Left renal cortex interstitium (tissue), 4 donors: ENCODE results near the gene INSC. TPM values are rescaled to one million over a fixed set of nuclear protein-coding genes. Genes with fewer than 3 reads are reported as not detected.

Experiments used
- DNase-seq, 4 donors: peaks; one replicate each; pipeline ENCODE4 v3.0.0-alpha.2; 2013; ENCODE audit warnings: low read depth in 4 of 4, low spot score in 2 of 4, missing footprints in 1 of 4
- polyA plus RNA-seq, 4 donors: library from polyadenylated mRNA; unstranded; fragments of 120-200 nt; gene quantifications; one replicate each; pipeline ENCODE4 v1.2.1, GENCODE V29; 2013; ENCODE audit not compliant: insufficient read length in 4 of 4

The INSC gene
- polyA plus RNA-seq, 4 donors: 0.65 to 0.93 (median 0.83) TPM

DNA sequence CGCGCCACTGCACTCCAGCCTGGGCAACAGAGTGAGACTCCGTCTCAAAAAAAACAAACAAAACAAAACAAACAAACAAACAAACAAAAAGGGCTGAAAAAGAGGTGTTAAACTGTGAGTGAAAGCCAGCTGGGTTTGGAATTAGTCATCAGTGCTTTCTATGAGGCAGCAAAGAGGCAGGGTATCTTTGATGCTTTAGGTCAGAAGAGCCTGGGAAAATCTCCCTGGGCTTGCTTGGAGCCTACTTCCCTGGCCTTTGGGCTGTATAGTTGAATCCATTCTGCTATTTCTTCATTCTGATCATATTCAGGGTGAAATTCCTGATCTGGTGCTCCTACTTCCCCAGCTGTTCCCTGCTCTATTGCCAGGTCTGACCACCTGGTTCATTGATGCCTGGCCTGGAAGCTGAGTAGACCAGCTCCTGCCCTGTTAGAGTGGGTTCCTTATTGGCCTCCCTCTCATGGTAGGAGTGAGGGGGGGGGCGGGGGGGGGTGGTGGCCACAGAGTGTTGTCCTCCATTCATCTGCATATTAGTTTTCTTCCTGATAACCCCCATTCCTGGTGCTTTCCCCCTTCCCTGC lies 65.6 kb downstream of the INSC start:
- DNase-seq: no peak

- no peak for DNase-seq
Observed at GRCh38 chr11:15182372-15182771, 67.6 kb downstream of the INSC start.

- DNase-seq: no peak
Observed at GRCh38 chr11:15185021-15185420, 70.3 kb downstream of the INSC start.

- no peak for DNase-seq
Observed at GRCh38 chr11:15186146-15186545, 71.4 kb downstream of the INSC start.

DNA sequence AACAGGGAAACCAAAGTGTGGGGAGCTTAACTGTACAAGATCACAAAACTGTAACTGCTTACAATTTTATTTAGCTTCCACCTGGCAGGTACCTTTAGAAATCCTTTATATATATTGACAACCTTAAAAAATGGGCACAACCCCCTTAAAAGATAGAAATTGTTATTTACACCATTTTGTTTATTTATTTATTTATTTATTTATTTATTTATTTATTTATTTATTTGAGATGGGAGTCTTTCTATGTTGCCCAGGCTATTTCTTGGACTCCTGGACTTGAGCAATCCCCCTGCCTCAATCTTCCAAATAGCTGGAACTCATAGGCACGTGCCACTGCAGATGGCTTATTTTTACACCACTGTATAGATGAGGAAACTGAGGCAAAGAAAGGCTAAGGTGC lies 74.5 kb downstream of the INSC start:
- no peak for DNase-seq

- no peak for DNase-seq
Observed at GRCh38 chr11:15189641-15190365, 75.1 kb downstream of the INSC start.

GRCh38 chr11:15190611-15191010 lies 75.9 kb downstream of the INSC start:
- DNase-seq: no peak

- DNase-seq: no peak
Observed at GRCh38 chr11:15192005-15192556, 77.4 kb downstream of the INSC start.

DNA sequence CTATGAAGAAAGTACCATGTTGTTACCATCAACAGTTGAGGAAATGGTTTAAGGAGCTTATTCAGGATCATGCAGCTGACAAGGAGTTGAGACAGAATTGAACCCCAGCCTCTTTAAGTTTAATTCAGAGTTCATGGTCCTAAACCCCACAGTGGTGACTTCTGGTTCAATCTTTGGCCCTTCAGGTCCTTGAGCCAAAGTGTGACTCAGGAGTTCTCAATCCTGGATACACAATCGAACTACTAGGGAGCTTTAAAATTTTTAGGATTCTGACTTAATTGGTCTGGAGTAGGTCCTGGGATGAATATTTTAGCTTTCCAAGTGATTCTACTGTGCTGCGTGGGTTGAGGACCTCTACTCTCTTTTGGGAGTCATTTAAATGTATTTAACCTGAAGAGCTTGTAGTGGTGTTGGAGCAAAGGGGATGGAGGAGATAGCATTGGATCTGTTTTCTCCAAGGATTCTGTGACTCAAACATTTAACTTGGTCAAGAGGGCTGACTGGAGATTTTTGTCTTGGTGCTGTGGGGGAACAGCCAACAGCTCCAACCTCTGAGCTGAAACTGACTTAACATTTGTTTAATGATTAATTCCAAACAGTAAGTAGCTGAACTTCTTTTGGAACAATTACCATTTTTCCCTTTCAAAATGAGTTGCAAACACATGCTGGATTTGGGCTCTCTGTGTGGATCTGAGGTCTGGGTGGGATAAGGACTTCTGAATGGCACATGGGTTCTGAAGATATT lies 80.1 kb downstream of the INSC start:
- no peak for DNase-seq

- no peak for DNase-seq
Observed at GRCh38 chr11:15195454-15196200, 80.9 kb downstream of the INSC start.

GRCh38 chr11:15196704-15197103 lies 82.0 kb downstream of the INSC start:
- DNase-seq: no peak

- DNase-seq: no peak
Observed at GRCh38 chr11:15197696-15198095, 83.0 kb downstream of the INSC start.

DNA sequence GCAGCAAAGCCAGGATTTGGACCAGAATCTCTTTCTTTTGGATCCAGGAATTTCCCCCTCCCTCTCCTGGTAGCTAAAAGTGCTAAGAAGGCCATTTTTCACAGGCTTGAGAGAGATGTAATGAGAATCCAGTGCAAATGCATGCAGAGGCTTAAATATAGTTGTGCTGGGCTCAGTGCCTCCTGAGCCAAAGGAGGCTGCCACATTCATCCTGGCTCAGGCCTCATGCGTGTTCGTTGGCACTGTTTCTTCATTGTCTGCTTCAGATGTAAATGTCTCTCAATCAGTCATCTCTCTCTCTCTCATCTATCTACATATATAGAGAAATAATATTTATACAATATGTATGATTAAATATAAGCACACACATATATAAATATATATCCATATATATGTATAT lies 83.6 kb downstream of the INSC start:
- no peak for DNase-seq

DNA sequence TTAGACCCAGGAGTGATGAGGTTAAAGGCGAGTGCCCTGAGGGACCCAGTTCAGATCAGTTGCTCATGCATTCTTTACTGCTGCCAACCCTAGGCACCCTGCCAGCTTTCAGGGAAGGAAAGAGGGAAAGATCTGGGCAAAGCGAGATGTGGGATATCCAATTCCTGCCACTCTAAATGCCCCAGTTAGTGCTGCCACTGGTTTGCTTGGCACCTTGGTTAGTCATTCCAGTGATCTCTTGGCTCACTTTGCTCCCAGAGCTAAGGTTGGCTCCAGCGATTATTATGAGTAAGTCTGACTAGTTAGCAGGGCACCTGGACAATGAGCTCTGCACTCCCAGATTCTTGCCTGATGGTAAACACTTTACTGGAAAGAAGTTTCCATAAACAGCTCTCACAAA lies 85.0 kb downstream of the INSC start:
- no peak for DNase-seq

DNA sequence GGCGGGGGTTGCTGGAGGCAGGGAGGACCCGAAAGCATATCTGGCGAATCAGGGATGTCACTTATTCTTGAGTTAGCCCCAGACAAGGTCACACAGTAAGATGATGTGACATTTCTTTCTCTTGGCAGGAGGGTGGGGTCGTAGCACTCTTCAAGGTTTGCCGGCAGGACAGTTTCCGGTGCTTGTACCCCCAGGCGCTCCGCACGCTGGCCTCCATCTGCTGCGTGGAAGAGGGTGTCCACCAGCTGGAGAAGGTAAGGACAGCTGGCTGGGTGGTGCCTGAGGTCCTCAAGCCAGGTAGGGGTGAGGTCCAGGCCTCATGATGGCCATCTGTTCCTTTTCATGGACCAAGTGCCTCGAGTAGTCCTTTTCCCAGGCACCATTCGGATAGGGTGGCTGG lies 86.0 kb downstream of the INSC start:
- DNase-seq: no peak

DNA sequence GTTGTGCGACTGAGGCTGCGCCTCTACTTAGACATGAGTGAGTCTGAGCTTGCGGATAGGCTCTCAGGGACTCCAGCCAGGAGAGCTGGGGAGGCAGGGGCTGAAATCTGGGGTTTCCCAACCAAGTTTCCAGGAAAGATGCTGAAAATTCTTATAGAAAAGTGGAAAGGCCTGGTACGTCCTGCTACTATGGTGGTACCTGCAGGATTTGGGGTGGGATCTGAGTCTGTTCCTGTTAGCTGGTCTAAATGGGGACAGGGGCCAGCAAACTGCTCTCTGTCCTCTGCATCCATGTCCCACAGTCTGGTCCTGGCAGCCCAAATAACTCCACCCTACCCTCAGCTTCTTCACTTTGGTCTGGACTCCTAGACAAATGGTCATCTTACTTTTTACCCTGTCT lies 86.9 kb downstream of the INSC start:
- DNase-seq: no peak

DNA sequence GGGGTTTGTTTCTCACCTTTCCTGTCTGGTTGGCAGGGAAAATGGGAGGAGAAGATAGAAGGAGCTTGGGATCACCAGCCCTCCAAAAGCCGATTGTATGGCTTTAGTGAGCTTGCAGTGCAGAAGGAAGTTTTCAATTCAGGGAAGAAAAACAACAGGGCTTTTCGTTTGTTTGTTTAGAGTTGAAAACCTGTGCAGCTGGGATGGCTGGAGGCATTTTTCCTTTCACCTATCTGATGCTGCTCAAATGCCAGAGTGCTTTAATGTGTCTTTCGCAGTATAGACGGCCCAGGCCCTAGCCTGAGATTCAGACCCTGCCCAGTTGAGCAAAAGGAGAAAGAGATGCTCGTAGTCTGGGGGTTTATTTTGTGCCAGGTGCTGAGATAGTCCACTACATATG lies 87.9 kb downstream of the INSC start:
- DNase-seq: no peak

GRCh38 chr11:15204711-15205110 lies 90.0 kb downstream of the INSC start:
- no peak for DNase-seq

GRCh38 chr11:15206791-15207190 lies 92.1 kb downstream of the INSC start:
- DNase-seq: no peak

DNA sequence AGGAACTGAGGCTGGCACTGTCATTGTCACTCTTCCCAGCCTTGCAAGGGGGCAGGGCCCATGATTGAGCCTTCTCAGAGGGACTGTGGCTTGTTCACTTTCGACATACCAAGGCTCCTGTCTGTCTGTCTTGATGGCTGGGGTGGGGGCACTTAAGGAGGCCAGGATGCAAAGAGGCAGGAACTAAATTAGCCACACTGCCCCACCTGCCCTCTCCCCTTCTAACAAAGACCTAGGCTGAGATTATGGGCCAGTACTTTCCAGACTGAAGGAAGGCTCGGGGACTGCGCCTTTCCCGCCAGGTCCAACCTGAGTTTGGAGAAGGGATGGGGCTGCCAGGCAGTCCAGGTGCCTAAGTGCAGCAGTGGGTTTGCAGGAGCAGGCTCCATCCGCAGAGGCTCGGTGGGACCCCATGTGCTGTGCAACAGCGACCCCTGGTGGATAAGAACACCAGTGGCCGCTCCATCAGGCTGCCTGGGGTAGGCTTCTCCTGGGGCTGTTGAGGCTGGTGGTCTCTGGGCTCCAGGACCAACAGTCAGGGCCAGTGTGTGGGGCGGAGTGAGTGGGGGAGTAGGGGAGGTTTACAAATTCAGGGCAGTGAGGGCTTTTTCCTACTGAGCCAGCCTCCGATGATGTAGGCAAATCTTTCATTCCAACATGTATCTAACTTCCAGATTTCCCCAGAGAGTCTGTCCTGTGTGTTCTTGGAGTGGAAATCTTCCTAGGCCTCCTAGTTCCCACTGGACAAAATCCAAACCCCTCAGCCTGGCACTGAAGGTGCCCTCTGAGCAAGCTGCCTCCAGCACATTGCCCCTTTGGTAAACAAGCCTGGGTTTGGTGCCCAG lies 93.9 kb downstream of the INSC start:
- peak in 3 of 4 donors; percentile 37 to 50 (median 37) for DNase-seq
